Hepatocyte (in vitro differentiated cells): ENCODE results near the gene TMEM238. TPM values are rescaled to one million over a fixed set of nuclear protein-coding genes. Genes with fewer than 3 reads are reported as not detected.
A peak's percentile ranks its signal among the peaks of the same experiment; 100 is the strongest.
"Not testable (repeated sequence)": the region's sequence is repeated elsewhere in the genome, so short reads cannot be mapped to it uniquely, and the experiment has no call there.

ENCODE experiments used
- DNase-seq: peaks from one replicate; pipeline ENCODE4 v3.0.0-alpha.2; 2016; ENCODE audit warnings: low spot score
- H2AFZ ChIP-seq: fragments of 200-600 bp; sonication (generic); 2 replicates; pipeline ENCODE4 v1.6.0; 2016; ENCODE audit warnings: antibody characterized with exemption, mild to moderate bottlenecking
- H3K27ac ChIP-seq: fragments of 200-600 bp; sonication (generic); 2 replicates; pipeline ENCODE4 v1.5.1; 2016; ENCODE audit warnings: mild to moderate bottlenecking
- H3K27me3 ChIP-seq: fragments of 200-600 bp; sonication (generic); 2 replicates; pipeline ENCODE4 v1.6.1; 2016
- H3K36me3 ChIP-seq: fragments of 200-600 bp; sonication (generic); replicated peaks from 2 replicates; pipeline ENCODE4 v1.5.1; 2016; ENCODE audit warnings: low read depth; ENCODE audit not compliant: insufficient read depth
- H3K4me1 ChIP-seq: fragments of 200-600 bp; sonication (generic); 2 replicates; pipeline ENCODE4 v1.5.1; 2016; ENCODE audit warnings: mild to moderate bottlenecking, moderate library complexity; ENCODE audit not compliant: insufficient read depth
- H3K4me2 ChIP-seq: fragments of 200-600 bp; sonication (generic); 2 replicates; pipeline ENCODE4 v1.6.0; 2016
- H3K4me3 ChIP-seq: fragments of 200-600 bp; sonication (generic); 2 replicates; pipeline ENCODE4 v1.5.1; 2016; ENCODE audit warnings: mild to moderate bottlenecking
- H3K79me2 ChIP-seq: fragments of 200-600 bp; sonication (generic); 2 replicates; pipeline ENCODE4 v1.6.0; 2017; ENCODE audit warnings: mild to moderate bottlenecking
- H3K9me2 ChIP-seq: fragments of 200-600 bp; sonication (generic); replicated peaks from 2 replicates; pipeline ENCODE4 v1.6.0; 2017; ENCODE audit warnings: mild to moderate bottlenecking; ENCODE audit not compliant: insufficient read depth
- H3K9me3 ChIP-seq: fragments of 200-600 bp; sonication (generic); 2 replicates; pipeline ENCODE4 v1.5.1; 2016; ENCODE audit warnings: low read depth, mild to moderate bottlenecking
- H4K20me1 ChIP-seq: fragments of 200-600 bp; sonication (generic); 2 replicates; pipeline ENCODE4 v1.6.0; 2016; ENCODE audit warnings: mild to moderate bottlenecking; ENCODE audit not compliant: insufficient read depth, poor library complexity, severe bottlenecking
- CTCF ChIP-seq: fragments of 200-600 bp; sonication (generic); IDR thresholded peaks from 2 replicates; pipeline ENCODE4 v1.5.1; 2016; ENCODE audit warnings: antibody characterized with exemption, mild to moderate bottlenecking; ENCODE audit not compliant: poor library complexity
- EZH2 ChIP-seq: fragments of 200-600 bp; sonication (generic); IDR thresholded peaks from 2 replicates; pipeline ENCODE4 v1.6.1; 2016; ENCODE audit warnings: antibody characterized with exemption, mild to moderate bottlenecking, borderline replicate concordance
- EZH2phosphoT487 ChIP-seq: fragments of 200-600 bp; sonication (generic); IDR thresholded peaks from one replicate; pipeline ENCODE4 v1.6.1; 2018; ENCODE audit warnings: antibody characterized with exemption, mild to moderate bottlenecking, low read depth, moderate library complexity; ENCODE audit not compliant: unreplicated experiment, severe bottlenecking
- WGBS: methylation state at CpG from one replicate; pipeline ENCODE4 v1.1.6; 2016; ENCODE audit warnings: low lambda C conversion rate; ENCODE audit errors: missing lambda C conversion rate; 5-methylcytosine and 5-hydroxymethylcytosine counted together
- polyA plus RNA-seq: library from polyadenylated mRNA; unstranded; fragments of >200 nt; fragmentation: Nextera tagmentation; extraction: Ambion mirVana; gene quantifications from 2 replicates; pipeline ENCODE4 v1.2.1, GENCODE V29; 2016
- total RNA-seq: library from RNA; depleted of rRNA; stranded (reverse); fragments of >200 nt; gene quantifications from 2 replicates; pipeline ENCODE4 v1.2.3, GENCODE V29; 2014

The TMEM238 gene
- total and polyA plus RNA-seq, 2 experiments from 2014 or later = 9.1 to 29.6 TPM

DNA sequence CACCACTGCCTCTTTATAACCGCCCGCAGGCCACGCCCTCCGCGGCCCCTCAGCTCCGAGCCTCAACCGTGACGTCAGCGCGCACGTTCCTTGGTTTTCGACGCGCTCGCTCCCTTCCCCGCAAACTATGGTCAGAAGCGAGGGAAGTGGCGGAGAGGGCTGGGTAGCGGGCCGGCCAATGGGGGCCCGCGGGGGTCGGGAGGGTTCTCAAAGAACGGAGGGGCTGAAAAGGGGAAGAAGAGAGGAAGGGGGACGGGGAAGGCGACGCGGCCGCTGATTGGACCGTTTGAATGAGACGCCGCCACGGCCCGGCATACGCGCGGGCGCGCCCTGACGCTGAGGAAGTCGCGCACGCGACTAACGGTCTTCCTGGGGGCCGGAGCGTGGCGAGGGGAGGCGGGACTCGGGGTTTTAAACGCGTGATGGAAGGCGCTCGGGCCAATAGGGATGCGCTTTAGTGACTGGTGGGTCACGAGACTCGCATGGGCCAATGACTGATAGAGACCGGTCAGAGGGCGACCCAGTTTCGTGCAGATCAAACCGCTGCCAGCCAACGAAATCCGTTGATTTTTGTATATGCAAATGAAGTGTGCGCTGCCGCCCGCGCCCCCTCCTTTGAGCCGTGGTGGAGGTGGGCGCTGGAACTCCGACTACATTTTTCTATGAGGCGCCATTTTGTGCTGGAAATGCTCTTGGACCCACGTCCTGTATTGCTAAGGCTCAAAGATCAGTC, 23.9 kb upstream of the TMEM238 start:
- DNase-seq = peak; percentile 99
- Histone ChIP-seq H2AFZ (peak overlapping the region; percentile 78), H3K36me3 (no peaks in the 10 kb centered on the region), H3K9me2 (no peaks in the 10 kb centered on the region), H3K4me2 (peak overlapping the region; percentile 87), H3K9me3 (no peaks in the 10 kb centered on the region), H4K20me1 (peaks cover 5% of the 10 kb centered on the region), H3K27me3 (no peaks in the 10 kb centered on the region), H3K79me2 (peaks cover 36% of the 10 kb centered on the region), H3K4me1 (peaks cover 10% of the 10 kb centered on the region), H3K27ac (peak overlapping the region; percentile 95), H3K4me3 (peak overlapping the region; percentile 2)
- WGBS = under 1% methylated on average over 36 of the region's 72 CpGs
- TF ChIP-seq EZH2 = no peak
- no peak for TF ChIP-seq CTCF
- TF ChIP-seq EZH2phosphoT487 = no peak

DNA sequence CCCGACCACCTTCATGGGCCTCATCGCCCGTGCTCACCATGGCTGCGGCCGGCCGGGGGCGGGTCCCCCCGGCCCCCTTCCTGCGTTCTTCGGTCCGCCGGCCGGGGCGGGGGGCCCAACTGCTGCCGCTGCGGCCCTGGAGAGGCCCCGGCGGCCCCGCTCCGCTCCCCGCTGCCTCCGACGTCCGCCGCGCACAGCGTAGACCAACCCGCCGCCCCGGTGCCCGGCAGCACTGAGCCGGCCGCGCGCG, 23.4 kb upstream of the TMEM238 start, which contains the start of gene UBE2S:
Gene UBE2S (minus strand): TSS at position 239 of the 250 bp plus-strand sequence. CDS start 199 bp downstream, at position 40.
- H3K4me1 ChIP-seq, H3K36me3 ChIP-seq, H3K9me3 ChIP-seq, H4K20me1 ChIP-seq, H3K9me2 ChIP-seq, DNase-seq, H3K27me3 ChIP-seq: not testable (repeated sequence)
- Histone ChIP-seq H3K27ac (peak within 1 kb of the TSS; percentile 95), H3K79me2 (peaks cover 37% of the 10 kb centered on the region), H3K4me2 (peak within 1 kb of the TSS; percentile 87), H2AFZ (peak within 1 kb of the TSS; percentile 78), H3K4me3 (peak within 1 kb of the TSS; percentile 76)
- WGBS = 0% methylated on average over 11 of the region's 36 CpGs

DNA sequence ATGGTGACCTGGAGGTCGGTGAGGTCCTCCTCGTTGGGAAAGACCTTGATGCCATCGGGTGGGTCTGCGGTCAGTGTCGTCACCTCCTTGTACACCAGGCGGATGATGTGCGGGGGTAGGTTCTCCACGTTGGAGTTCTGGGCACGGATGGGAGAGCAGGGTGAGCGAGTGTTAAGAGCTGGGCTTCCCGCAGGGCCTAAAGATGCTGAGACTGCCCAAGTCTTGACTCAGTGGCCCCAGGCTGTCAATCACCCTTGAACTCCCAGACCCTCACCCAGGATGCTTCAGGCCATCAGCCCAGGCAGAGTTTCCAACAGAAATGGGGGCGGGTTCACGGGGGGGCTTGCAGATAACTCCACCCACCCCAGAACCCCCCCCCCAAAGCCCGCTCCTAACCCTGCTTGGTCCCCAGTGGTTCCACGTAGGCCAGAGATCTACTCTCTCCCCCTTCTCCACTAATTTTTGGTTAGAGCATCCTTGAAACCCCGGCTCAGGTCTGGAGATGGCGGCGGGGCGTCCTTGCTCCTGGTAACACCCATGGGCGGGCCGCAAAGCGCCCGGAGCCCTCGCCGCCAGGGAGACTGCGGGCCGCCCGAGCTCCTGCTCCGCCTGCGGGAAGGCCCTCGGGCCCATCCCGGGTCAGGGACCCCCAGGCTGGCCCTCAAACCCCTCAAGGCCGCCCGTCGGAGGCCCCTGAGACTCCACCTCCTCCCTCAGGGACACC, 22.9 kb upstream of the TMEM238 start:
- peaks cover 37% of the 10 kb centered on the region for H3K79me2 ChIP-seq
- H3K4me3 ChIP-seq = peak overlapping the region; percentile 76
- no peak for TF ChIP-seq EZH2phosphoT487
- no peak for TF ChIP-seq EZH2
- TF ChIP-seq CTCF = no peak
- H2AFZ ChIP-seq = peak overlapping the region; percentile 32
- H3K4me2 ChIP-seq = peak overlapping the region; percentile 87
- no peaks in the 10 kb centered on the region for H3K9me2 ChIP-seq
- no peaks in the 10 kb centered on the region for H3K9me3 ChIP-seq
- H3K4me1 ChIP-seq = peaks cover 10% of the 10 kb centered on the region
- H4K20me1 ChIP-seq = peaks cover 5% of the 10 kb centered on the region
- H3K27ac ChIP-seq = peak overlapping the region; percentile 93
- no peaks in the 10 kb centered on the region for H3K36me3 ChIP-seq
- DNase-seq = peak; percentile 63
- WGBS = 17% methylated on average over 25 of the region's 35 CpGs
- no peaks in the 10 kb centered on the region for H3K27me3 ChIP-seq

GRCh38 chr19:55406091-55406825, 22.2 kb upstream of the TMEM238 start:
- WGBS = 84% methylated on average over 14 of the region's 14 CpGs
- Histone ChIP-seq H3K4me1 (peaks cover 10% of the 10 kb centered on the region), H3K27me3 (no peaks in the 10 kb centered on the region), H3K4me3 (peak overlapping the region; percentile 76), H4K20me1 (peaks cover 5% of the 10 kb centered on the region), H3K79me2 (peaks cover 37% of the 10 kb centered on the region), H3K27ac (no peak overlapping the region), H3K36me3 (no peaks in the 10 kb centered on the region), H3K4me2 (peak overlapping the region; percentile 87), H2AFZ (no peak overlapping the region), H3K9me3 (no peaks in the 10 kb centered on the region), H3K9me2 (no peaks in the 10 kb centered on the region)
- no peak for DNase-seq
- TF ChIP-seq EZH2phosphoT487 (no peak), CTCF (no peak), EZH2 (no peak)
